Sciatic nerve (tissue), 2 donors: ENCODE data around the gene RNF40. TPM values are rescaled to one million over a fixed set of nuclear protein-coding genes. Genes with fewer than 3 reads are reported as not detected.
A peak's percentile ranks its signal among the peaks of the same experiment; 100 is the strongest.

Experiments used
- ATAC-seq: fragments of 200-7000 bp; cut with Tn5 transposase; one replicate; pipeline ENCODE4 v1.9.1; 2020; ENCODE audit warnings: mild to moderate bottlenecking, moderate library complexity
- DNase-seq: peaks from one replicate; pipeline ENCODE4 v3.0.0-alpha.2; 2020; ENCODE audit warnings: low spot score
- intact Hi-C: fragments of 100-400 bp; cut with DNase I; formaldehyde crosslinking; loops from one replicate; pipeline ENCODE4 v1.14.2; 2022
- total RNA-seq: library from RNA; stranded (reverse); fragmentation: NEBNext Ultra II Directional; extraction: Animal tissue kit (Norgen Biotek cat#: 25700); gene quantifications from one replicate; pipeline ENCODE4 v1.2.1, GENCODE V29; 2021
- donor health status: DM: no; HTN: no; CAD: no.
- donor health status: DM: no; HTN: no; CAD: no.

RNF40 gene
- total RNA-seq, 1 donor from 2014 or later, result 92.9 TPM

- intact Hi-C loops, result no loop called here
- peak; percentile 60 for DNase-seq
- no peak for ATAC-seq
Observed at GRCh38 chr16:30758988-30759491, 3.1 kb upstream of the RNF40 start.

- no peak for ATAC-seq
- intact Hi-C loops, result no loop called here
- DNase-seq, result no peak
Observed at GRCh38 chr16:30760001-30760559, 2.0 kb upstream of the RNF40 start.

- intact Hi-C loops, result no loop called here
- ATAC-seq, result no peak
- DNase-seq, result no peak
Observed at GRCh38 chr16:30760577-30761426, 1.3 kb upstream of the RNF40 start.

- intact Hi-C loops, result no loop called here
- peak; percentile 63 for DNase-seq
Observed at GRCh38 chr16:30761427-30761927, 645 bp upstream of the RNF40 start.

GRCh38 chr16:30762991-30763725 lies 1.0 kb downstream of the RNF40 start:
- ATAC-seq (no peak), DNase-seq (no peak)
- intact Hi-C loops, result no loop called here

More at GRCh38 chr16:30761427-30761927, 645 bp upstream of the RNF40 start:
- ATAC-seq, result peak; percentile 17

GRCh38 chr16:30764086-30764485 lies 2.0 kb downstream of the RNF40 start:
- no peak for DNase-seq
- no peak for ATAC-seq
- intact Hi-C loops, result no loop called here

GRCh38 chr16:30764816-30765465 lies 2.8 kb downstream of the RNF40 start:
- intact Hi-C loops, result no loop called here
- no peak for DNase-seq
- no peak for ATAC-seq

- ATAC-seq, result no peak
- intact Hi-C loops, result no loop called here
- no peak for DNase-seq
Observed at GRCh38 chr16:30766206-30766932, 4.2 kb downstream of the RNF40 start.

GRCh38 chr16:30766933-30767284 lies 4.8 kb downstream of the RNF40 start:
- ATAC-seq (no peak), DNase-seq (no peak)
- intact Hi-C loops, result no loop called here

GRCh38 chr16:30767767-30768465 lies 5.8 kb downstream of the RNF40 start:
- ATAC-seq (no peak), DNase-seq (no peak)
- intact Hi-C loops, result no loop called here

- intact Hi-C loops, result no loop called here
- ATAC-seq, result no peak
Observed at GRCh38 chr16:30768583-30769181, 6.6 kb downstream of the RNF40 start.

GRCh38 chr16:30769379-30770089 lies 7.4 kb downstream of the RNF40 start:
- intact Hi-C loops, result no loop called here
- ATAC-seq, result no peak
- no peak for DNase-seq

More at GRCh38 chr16:30768583-30769181, 6.6 kb downstream of the RNF40 start:
- DNase-seq, result no peak

GRCh38 chr16:30771726-30772125 lies 9.6 kb downstream of the RNF40 start:
- no peak for DNase-seq
- intact Hi-C loops, result no loop called here
- no peak for ATAC-seq

GRCh38 chr16:30773826-30774225 lies 11.7 kb downstream of the RNF40 start:
- DNase-seq, result no peak
- no peak for ATAC-seq
- intact Hi-C loops, result no loop called here

GRCh38 chr16:30774367-30775130 lies 12.4 kb downstream of the RNF40 start:
- ATAC-seq (peak; percentile 3), DNase-seq (no peak)
- intact Hi-C loops, result no loop called here

GRCh38 chr16:30775131-30775391 lies 12.9 kb downstream of the RNF40 start:
- intact Hi-C loops, result no loop called here
- no peak for DNase-seq
- no peak for ATAC-seq
